GM18951 (cell line): ENCODE data around the gene PPIA.

ENCODE experiments used
- POLR2A ChIP-seq: IDR thresholded peaks from 4 replicates; pipeline ENCODE4 v1.6.1; 2011; ENCODE audit warnings: mild to moderate bottlenecking; ENCODE audit not compliant: insufficient read length, insufficient read depth; ENCODE audit errors: extremely low read depth
- in situ Hi-C: fragments of 300-500 bp; cut with MboI; formaldehyde crosslinking; loops from one replicate; pipeline ENCODE4 v1.12.0; 2022; ENCODE audit warnings: low sequenced_read_pairs, mixed read lengths, inconsistent platforms; ENCODE audit not compliant: unreplicated experiment

PPIA gene

GRCh38 chr7:44757311-44757710 lies 39.2 kb upstream of the PPIA start:
- in situ Hi-C loops, result no loop called here
- TF ChIP-seq POLR2A, result no peak

- in situ Hi-C loops, result no loop called here
- TF ChIP-seq POLR2A, result no peak
These were observed 38.7 kb upstream of the PPIA start for GRCh38 chr7:44757739-44758138.

GRCh38 chr7:44759246-44759645 lies 37.2 kb upstream of the PPIA start:
- in situ Hi-C loops, result no loop called here
- no peak for TF ChIP-seq POLR2A

DNA sequence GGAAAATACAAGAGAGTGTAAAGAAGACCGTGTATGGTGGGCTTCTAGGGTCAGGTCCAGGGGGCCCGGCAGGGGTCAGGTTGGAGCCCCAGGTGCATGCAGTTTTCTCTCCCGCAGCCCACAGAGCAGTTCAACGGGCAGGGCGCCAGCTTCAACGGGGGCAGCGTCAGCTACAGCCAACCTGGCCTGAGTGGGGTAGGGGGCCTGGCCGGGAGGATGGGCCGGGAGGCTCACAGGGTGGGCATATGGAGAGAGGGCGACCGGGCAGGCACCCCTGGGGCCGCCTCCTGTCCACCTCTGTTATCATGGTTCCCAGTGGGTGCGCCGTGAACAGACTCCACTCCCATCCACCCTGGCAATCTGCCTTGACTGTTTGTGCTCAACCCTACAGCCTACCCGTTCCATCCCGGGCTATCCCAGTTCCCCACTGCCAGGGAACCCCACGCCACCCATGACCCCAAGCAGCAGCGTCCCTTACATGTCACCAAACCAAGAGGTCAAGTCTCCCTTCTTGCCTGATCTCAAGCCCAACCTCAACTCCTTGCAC lies 36.4 kb upstream of the PPIA start:
- in situ Hi-C loops, result no loop called here
- no peak for TF ChIP-seq POLR2A

DNA sequence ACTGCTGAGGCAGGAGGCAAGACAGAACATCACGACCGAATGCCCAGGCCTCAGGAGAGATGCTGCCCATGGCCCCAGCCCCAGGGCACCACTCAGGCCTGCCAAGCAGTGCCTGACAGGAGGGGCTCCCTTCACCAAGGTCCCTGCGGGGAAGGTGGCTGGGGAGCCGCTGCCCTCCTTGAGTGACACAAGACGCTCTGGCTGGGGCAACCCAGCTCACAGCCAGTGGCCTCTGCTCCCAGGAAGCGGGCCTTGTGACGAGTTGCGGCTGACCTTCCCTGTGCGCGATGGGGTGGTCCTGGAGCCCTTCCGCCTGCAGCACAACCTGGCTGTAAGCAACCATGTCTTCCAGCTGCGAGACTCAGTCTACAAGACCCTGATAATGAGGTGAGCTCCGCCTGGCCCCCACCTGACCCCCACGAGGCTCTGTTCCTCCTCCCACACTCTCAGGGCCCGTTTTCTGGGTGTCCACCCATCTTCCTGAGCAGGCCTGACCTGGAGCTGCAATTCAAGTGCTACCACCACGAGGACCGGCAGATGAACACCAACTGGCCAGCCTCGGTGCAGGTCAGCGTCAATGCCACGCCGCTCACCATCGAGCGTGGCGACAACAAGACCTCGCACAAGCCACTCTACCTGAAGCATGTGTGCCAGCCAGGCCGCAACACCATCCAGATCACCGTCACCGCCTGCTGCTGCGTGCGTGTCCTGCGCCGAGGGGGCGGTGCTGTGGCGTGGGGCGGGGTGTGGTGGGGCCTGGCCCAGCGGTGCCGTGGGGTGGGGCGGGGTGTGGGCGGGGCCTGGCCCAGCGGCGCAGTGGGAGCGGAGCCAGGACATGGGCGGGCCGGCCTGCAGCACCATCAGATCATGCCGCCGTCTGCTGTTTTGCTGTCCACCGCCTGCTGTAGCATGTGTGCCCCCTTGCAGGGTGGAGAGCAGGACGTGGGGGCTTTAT lies 35.0 kb upstream of the PPIA start:
- in situ Hi-C loops, result no loop called here
- no peak for TF ChIP-seq POLR2A

DNA sequence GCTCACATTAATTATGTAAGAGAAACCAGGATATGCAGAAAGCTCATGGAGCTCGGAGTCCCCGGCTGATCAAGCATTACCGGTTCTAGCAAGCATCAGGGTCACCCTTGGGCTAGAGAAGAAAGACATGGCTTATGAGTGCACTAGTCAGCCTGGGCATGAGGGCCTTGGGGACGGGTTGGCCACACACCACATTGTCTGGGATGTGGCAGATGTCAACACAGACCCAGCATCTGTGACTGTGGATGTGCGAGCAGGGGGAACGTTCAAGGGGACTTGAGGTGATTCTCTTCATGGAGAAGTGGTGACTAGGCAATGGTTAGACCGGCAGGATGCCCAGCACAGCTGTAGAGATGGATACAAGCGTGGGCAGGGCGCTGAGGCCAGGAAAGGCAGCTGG lies 34.2 kb upstream of the PPIA start:
- in situ Hi-C loops, result no loop called here
- TF ChIP-seq POLR2A, result no peak

GRCh38 chr7:44762726-44763522 lies 33.6 kb upstream of the PPIA start:
- in situ Hi-C loops, result no loop called here
- TF ChIP-seq POLR2A, result no peak

- no peak for TF ChIP-seq POLR2A
- in situ Hi-C loops, result no loop called here
These were observed 32.4 kb upstream of the PPIA start for GRCh38 chr7:44764081-44764480.

GRCh38 chr7:44764665-44765578 lies 31.6 kb upstream of the PPIA start:
- TF ChIP-seq POLR2A, result no peak
- in situ Hi-C loops, result no loop called here

GRCh38 chr7:44765579-44766415 lies 30.7 kb upstream of the PPIA start:
- TF ChIP-seq POLR2A, result no peak
- in situ Hi-C loops, result no loop called here

- in situ Hi-C loops, result no loop called here
These were observed 30.1 kb upstream of the PPIA start for GRCh38 chr7:44766416-44766801.

More at GRCh38 chr7:44766416-44766801, 30.1 kb upstream of the PPIA start:
- TF ChIP-seq POLR2A, result no peak
